Measurements from ENCODE around the gene ATP13A5. TPM values are rescaled to one million over a fixed set of nuclear protein-coding genes. Genes with fewer than 3 reads are reported as not detected.

The ATP13A5 gene, protein sequence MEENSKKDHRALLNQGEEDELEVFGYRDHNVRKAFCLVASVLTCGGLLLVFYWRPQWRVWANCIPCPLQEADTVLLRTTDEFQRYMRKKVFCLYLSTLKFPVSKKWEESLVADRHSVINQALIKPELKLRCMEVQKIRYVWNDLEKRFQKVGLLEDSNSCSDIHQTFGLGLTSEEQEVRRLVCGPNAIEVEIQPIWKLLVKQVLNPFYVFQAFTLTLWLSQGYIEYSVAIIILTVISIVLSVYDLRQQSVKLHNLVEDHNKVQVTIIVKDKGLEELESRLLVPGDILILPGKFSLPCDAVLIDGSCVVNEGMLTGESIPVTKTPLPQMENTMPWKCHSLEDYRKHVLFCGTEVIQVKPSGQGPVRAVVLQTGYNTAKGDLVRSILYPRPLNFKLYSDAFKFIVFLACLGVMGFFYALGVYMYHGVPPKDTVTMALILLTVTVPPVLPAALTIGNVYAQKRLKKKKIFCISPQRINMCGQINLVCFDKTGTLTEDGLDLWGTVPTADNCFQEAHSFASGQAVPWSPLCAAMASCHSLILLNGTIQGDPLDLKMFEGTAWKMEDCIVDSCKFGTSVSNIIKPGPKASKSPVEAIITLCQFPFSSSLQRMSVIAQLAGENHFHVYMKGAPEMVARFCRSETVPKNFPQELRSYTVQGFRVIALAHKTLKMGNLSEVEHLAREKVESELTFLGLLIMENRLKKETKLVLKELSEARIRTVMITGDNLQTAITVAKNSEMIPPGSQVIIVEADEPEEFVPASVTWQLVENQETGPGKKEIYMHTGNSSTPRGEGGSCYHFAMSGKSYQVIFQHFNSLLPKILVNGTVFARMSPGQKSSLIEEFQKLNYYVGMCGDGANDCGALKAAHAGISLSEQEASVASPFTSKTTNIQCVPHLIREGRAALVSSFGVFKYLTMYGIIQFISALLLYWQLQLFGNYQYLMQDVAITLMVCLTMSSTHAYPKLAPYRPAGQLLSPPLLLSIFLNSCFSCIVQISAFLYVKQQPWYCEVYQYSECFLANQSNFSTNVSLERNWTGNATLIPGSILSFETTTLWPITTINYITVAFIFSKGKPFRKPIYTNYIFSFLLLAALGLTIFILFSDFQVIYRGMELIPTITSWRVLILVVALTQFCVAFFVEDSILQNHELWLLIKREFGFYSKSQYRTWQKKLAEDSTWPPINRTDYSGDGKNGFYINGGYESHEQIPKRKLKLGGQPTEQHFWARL
- 0.23 TPM for total RNA-seq (ENCODE audit: unreplicated experiment)
- long read RNA-seq, partial matches to known transcripts = 0 of 1 reads
- long read RNA-seq, other reads (novel, unspliced or antisense) = 1 of 1 reads

DNA sequence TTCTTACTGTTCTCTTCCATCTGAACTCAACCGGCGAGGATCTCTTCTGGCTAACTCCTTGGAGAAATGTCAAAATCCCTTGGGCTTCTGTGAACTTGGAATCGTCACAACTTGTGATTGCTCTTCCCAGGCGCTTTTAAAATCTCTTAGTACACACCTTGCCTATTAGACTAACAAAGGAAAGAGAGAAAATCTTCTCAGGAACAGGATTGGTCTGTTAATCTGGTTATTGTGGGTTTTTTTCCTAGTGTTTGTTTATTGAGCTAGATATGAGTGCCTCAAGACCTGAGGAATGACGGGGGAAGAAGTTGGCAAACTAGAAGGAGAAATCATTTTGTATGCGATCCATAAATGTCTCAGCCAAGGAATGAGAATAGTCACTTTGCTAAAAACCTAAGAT, at the start of gene ATP13A5:
TSS of gene ATP13A5 (minus strand) at position 48 of the 400 bp plus-strand sequence. CDS start at position 20, 28 bp downstream.
- Mint-ChIP-seq H3K4me3 (ENCODE audit: unreplicated experiment) (no peak within 1 kb of the TSS), H3K4me1 (ENCODE audit: unreplicated experiment) (peaks cover 8% of the 10 kb centered on the region), H3K27me3 (ENCODE audit: unreplicated experiment) (peaks cover 5% of the 10 kb centered on the region), H3K27ac (ENCODE audit: unreplicated experiment) (no peak within 1 kb of the TSS), H3K9me3 (ENCODE audit: unreplicated experiment) (no peaks in the 10 kb centered on the region), H3K36me3 (ENCODE audit: low read depth, unreplicated experiment) (no peaks in the 10 kb centered on the region)
- TF ChIP-seq, protein P1, sequence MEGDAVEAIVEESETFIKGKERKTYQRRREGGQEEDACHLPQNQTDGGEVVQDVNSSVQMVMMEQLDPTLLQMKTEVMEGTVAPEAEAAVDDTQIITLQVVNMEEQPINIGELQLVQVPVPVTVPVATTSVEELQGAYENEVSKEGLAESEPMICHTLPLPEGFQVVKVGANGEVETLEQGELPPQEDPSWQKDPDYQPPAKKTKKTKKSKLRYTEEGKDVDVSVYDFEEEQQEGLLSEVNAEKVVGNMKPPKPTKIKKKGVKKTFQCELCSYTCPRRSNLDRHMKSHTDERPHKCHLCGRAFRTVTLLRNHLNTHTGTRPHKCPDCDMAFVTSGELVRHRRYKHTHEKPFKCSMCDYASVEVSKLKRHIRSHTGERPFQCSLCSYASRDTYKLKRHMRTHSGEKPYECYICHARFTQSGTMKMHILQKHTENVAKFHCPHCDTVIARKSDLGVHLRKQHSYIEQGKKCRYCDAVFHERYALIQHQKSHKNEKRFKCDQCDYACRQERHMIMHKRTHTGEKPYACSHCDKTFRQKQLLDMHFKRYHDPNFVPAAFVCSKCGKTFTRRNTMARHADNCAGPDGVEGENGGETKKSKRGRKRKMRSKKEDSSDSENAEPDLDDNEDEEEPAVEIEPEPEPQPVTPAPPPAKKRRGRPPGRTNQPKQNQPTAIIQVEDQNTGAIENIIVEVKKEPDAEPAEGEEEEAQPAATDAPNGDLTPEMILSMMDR (IDR thresholded peaks at IDR 0.05; ENCODE audit: unreplicated experiment) = no peak
- no peak for DNase-seq (ENCODE audit: low spot score)

DNA sequence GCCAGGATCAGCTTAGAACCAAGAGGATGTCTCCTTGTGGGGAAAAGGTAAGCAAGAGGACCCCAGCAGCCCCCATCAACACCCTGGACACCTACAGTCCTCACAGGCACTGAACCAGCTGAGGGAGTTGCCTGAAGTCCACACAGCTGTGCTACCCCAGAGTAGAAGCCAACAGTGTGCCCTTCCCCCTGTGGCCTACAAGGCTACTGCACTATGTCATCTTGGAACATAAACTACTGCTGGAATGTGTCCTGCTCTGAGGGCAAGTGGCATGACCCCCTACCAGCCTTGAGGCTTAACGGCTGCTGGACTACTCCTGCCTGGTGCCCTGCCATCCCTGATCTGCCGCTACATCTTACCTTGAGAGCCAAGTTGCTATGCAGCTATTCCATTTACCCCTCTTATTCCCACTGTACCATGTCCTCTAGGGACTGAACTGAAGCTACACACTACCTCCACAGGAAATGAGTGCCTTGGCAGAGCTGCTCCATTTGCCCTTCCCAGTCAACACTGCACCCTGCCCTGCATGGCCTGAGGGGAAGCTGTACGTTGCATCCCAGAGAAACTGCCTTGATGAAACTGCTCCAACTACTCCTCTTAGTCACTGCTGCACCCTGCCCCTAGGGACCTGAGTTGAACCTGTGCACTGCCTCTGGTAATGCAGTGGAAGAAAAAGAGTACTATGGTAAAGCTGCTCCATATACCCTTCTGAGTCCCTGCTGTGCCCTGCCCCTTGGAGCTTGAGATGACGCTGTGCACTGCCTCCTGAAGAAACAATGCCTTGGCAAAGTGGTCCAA, 40.2 kb upstream of the ATP13A5 start:
- no peak overlapping the region for H3K27ac Mint-ChIP-seq (ENCODE audit: unreplicated experiment)
- DNase-seq (ENCODE audit: low spot score) = no peak
- H3K36me3 Mint-ChIP-seq (ENCODE audit: low read depth, unreplicated experiment) = peaks cover 4% of the 10 kb centered on the region
- peaks cover 6% of the 10 kb centered on the region for H3K9me3 Mint-ChIP-seq (ENCODE audit: unreplicated experiment)
- H3K4me3 Mint-ChIP-seq (ENCODE audit: unreplicated experiment) = no peak overlapping the region
- TF ChIP-seq, protein P1 (IDR thresholded peaks at IDR 0.05; ENCODE audit: unreplicated experiment) = no peak
- no peaks in the 10 kb centered on the region for H3K4me1 Mint-ChIP-seq (ENCODE audit: unreplicated experiment)
- no peaks in the 10 kb centered on the region for H3K27me3 Mint-ChIP-seq (ENCODE audit: unreplicated experiment)

DNA sequence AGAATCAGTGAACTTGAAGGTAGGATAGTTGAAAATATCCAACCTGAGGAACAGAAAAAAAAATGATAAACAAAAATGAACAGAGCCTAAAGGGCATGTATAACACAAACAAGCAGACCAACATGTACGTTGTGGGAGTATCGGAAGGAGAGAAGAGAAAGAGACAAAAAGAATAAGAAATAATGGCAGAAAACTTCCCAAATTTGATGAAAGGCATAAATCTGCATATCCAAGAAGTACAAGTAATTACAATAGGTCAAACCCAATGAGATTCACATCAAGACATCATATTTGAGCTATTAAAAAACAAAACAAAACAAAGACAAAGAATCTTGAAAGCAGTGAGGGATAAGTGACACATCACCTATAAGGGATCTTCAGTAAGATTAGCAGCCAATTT, 38.1 kb upstream of the ATP13A5 start:
- H3K4me1 Mint-ChIP-seq (ENCODE audit: unreplicated experiment) = no peaks in the 10 kb centered on the region
- H3K36me3 Mint-ChIP-seq (ENCODE audit: low read depth, unreplicated experiment) = peaks cover 7% of the 10 kb centered on the region
- H3K4me3 Mint-ChIP-seq (ENCODE audit: unreplicated experiment) = no peak overlapping the region
- no peaks in the 10 kb centered on the region for H3K27me3 Mint-ChIP-seq (ENCODE audit: unreplicated experiment)
- peaks cover 6% of the 10 kb centered on the region for H3K9me3 Mint-ChIP-seq (ENCODE audit: unreplicated experiment)
- DNase-seq (ENCODE audit: low spot score) = no peak
- TF ChIP-seq, protein P1 (IDR thresholded peaks at IDR 0.05; ENCODE audit: unreplicated experiment) = no peak
- no peak overlapping the region for H3K27ac Mint-ChIP-seq (ENCODE audit: unreplicated experiment)

DNA sequence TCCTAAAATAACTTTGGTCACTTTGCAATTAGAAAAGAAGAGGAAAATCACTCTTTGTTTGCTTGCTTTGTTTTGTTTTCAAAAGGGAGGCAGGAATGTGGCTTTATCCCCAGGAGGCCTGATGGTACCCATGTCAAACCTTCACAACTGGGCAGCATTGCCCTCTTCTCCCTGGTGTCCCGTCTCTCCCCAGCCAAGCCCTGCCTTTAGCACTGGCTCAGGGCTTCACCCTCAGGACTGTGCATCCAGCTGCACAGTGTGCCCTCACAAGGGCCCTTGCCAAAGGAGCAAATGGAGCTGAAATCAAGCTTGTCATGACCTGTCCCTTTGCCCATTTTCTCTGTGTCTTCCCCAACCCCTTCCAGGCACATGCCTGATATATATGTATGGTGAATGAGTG, 29.1 kb upstream of the ATP13A5 start:
- TF ChIP-seq, protein P1 (IDR thresholded peaks at IDR 0.05; ENCODE audit: unreplicated experiment) = no peak
- Mint-ChIP-seq H3K27me3 (ENCODE audit: unreplicated experiment) (no peaks in the 10 kb centered on the region), H3K9me3 (ENCODE audit: unreplicated experiment) (no peaks in the 10 kb centered on the region), H3K27ac (ENCODE audit: unreplicated experiment) (no peak overlapping the region), H3K36me3 (ENCODE audit: low read depth, unreplicated experiment) (peaks cover 3% of the 10 kb centered on the region), H3K4me1 (ENCODE audit: unreplicated experiment) (no peaks in the 10 kb centered on the region), H3K4me3 (ENCODE audit: unreplicated experiment) (no peak overlapping the region)
- DNase-seq (ENCODE audit: low spot score) = no peak

Measured in endothelial cell (in vitro differentiated cells).